GM12875 (cell line): ENCODE measurements around the gene GDF9.

Source experiments
- H3K4me3 ChIP-seq: one replicate; pipeline ENCODE4 v1.5.1; 2011; ENCODE audit warnings: low read depth, low read length, control low read depth
- CTCF ChIP-seq: IDR thresholded peaks from 2 replicates; pipeline ENCODE4 v1.5.1; 2011; ENCODE audit warnings: low read depth, mild to moderate bottlenecking, control low read depth, inconsistent platforms, low read length, moderate library complexity, borderline replicate concordance; ENCODE audit not compliant: insufficient read depth

The GDF9 gene

DNA sequence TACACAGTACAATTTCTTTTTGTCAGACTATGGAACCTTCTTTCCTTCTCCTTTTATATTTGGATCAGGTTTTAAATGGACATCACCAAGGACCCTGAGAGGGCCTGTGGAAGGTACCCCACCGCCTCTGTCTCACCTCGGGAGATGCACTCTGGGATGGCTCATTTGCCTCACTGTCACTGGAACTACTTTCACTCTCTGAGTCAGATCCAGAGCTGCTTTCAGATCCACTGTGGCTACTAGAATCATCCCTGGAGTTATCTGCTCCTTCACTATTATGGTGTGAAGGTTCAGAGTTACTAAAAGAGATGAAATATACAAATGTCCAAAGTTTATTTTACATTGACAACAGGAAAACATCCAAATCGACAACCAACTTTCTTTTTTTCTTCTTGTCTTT is 31.8 kb upstream of the GDF9 start:
- no peak overlapping the region for H3K4me3 ChIP-seq
- TF ChIP-seq CTCF, result no peak

DNA sequence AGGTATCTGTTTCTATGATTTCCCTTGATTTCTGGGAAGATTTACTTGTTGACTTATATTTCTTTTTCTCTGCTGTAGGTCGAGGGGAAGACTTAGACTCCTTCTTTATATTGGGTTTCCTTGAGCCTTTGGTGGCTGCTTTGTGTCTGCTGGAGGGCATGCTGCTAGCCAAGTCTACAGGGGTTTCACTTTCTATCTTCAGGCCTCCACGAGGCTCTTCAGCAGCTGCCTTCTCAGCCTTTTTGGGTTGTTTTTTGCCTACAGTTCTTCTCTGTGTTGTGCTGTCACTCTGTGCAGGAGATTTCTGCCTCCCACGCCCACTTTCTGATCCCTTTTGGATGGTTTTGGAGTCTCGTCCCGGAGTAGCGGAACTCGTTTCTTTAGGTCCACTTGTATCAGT is 30.4 kb upstream of the GDF9 start:
- TF ChIP-seq CTCF, result no peak
- H3K4me3 ChIP-seq, result no peak overlapping the region

DNA sequence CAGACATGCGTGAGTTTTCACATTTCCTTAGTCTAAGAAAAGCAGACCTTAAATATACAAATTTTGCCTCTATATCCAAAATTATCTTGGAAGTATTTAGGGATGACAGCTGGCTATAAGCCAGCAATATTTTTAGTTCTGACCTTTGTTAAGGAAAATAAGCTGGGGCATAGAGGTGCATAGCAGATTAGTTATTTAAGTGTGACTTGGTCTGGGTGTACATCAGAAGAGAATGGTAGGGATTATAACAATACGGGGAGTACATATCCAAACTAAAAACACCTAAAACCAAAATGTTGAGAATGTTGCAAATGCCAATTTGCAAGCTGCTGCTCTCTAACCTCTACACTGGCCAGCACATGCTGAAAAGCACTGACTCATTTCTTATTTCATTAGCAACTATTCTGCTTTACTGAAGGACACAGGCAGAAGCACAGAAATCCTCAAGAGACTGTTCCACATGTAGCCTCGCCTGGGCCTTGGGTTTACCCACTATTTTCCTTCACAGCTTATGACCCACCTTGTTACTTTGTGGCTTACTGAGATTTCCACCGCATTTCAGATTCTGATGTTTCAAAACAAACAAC is 29.5 kb upstream of the GDF9 start:
- no peak for TF ChIP-seq CTCF
- H3K4me3 ChIP-seq, result no peak overlapping the region

GRCh38 chr5:132890817-132891216 is 24.5 kb upstream of the GDF9 start:
- no peak for TF ChIP-seq CTCF

GRCh38 chr5:132889501-132889900 is 23.2 kb upstream of the GDF9 start:
- no peak overlapping the region for H3K4me3 ChIP-seq
- no peak for TF ChIP-seq CTCF

More at GRCh38 chr5:132890817-132891216, 24.5 kb upstream of the GDF9 start:
- no peak overlapping the region for H3K4me3 ChIP-seq

DNA sequence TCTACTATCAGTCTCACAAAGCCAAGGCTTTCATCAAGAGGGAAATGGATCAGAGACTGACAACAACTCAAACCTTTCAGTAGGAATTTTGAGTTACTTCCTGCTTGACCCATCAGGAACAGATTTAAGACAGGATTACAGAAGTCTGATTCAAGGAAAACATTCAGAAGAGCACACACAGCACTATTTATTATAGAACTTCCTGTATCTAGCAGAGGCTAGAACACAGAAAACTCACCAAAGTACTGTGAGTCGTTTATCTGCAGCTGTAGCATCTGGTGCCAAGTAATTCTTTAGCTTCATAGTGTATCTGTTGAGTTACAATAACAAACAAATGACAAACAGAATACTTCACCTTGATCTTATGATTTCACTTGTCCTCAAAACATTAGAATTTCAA is 21.0 kb upstream of the GDF9 start:
- TF ChIP-seq CTCF, result no peak
- no peak overlapping the region for H3K4me3 ChIP-seq

DNA sequence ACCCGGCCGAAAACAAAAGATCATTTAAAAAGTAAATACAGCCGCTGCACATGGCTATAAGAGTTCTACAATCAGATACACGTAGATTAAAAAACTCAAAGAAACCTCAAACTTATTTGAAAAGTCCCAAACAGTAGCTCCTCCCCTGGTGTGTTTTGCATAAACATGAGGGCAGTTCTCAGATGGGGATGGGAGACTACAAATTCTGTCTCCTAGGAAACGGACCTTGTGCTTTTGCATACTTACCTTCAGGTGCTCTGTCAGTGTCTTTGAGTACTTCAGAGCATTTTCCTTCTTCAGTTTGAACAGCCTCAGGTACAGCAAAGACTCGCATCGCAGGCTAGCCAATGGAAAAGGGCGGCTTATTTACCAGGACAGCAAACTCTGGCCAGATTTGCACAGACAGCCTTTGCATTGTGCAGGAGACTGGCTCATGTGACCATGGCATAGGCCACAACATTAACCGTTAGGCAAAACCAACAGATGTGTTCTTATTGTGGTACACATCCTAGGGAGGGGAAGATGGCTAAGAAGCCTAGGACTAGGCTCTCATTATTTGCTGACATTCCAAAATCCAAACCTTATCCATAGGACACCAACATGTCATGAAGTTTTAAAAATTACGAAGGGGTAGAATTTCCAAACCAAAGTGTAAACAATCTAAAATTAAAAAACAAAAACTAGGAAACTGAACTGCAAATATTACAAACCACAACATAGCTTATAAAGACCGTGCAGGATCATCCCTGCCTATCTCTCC is 20.0 kb upstream of the GDF9 start:
- no peak for TF ChIP-seq CTCF
- no peak overlapping the region for H3K4me3 ChIP-seq
